ENCODE measurements around the gene CCR9.

- no peak for TF ChIP-seq EZH2phosphoT487 (IDR thresholded peaks at IDR 0.05)
- TF ChIP-seq, protein P1, sequence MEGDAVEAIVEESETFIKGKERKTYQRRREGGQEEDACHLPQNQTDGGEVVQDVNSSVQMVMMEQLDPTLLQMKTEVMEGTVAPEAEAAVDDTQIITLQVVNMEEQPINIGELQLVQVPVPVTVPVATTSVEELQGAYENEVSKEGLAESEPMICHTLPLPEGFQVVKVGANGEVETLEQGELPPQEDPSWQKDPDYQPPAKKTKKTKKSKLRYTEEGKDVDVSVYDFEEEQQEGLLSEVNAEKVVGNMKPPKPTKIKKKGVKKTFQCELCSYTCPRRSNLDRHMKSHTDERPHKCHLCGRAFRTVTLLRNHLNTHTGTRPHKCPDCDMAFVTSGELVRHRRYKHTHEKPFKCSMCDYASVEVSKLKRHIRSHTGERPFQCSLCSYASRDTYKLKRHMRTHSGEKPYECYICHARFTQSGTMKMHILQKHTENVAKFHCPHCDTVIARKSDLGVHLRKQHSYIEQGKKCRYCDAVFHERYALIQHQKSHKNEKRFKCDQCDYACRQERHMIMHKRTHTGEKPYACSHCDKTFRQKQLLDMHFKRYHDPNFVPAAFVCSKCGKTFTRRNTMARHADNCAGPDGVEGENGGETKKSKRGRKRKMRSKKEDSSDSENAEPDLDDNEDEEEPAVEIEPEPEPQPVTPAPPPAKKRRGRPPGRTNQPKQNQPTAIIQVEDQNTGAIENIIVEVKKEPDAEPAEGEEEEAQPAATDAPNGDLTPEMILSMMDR (IDR thresholded peaks at IDR 0.05): no peak
- no peak for TF ChIP-seq EZH2 (IDR thresholded peaks at IDR 0.05)
Observed at GRCh38 chr3:45889337-45889736, 3.0 kb downstream of the CCR9 start.
